Activated naive CD4-positive, alpha-beta T cell treated with anti-CD3 and anti-CD28 coated beads, Interleukin-2, amount 50 U/mL, for 72 hours (primary cell): ENCODE results near the gene FHIT. TPM values are rescaled to one million over a fixed set of nuclear protein-coding genes. Genes with fewer than 3 reads are reported as not detected.

Experiments used
- ATAC-seq, 2 donors: fragments of 150-1000 bp; cut with Tn5 transposase; 2 replicates each; pipeline ENCODE4 v1.10.0; 2021; ENCODE audit warnings: mild to moderate bottlenecking in 2 of 2, moderate library complexity in 2 of 2
- DNase-seq, 2 donors: peaks; one replicate each; pipeline ENCODE4 v3.0.0; 2021 to 2022; ENCODE audit warnings: low spot score in 2 of 2
- H3K27ac Mint-ChIP-seq, 2 donors: one replicate each; pipeline ENCODE4 v1.8.0; 2022; ENCODE audit warnings: mild to moderate bottlenecking in 2 of 2, mixed read lengths in 2 of 2
- H3K36me3 Mint-ChIP-seq, 2 donors: one replicate each; pipeline ENCODE4 v1.8.0; 2022; ENCODE audit warnings: mixed read lengths in 2 of 2
- H3K9me3 Mint-ChIP-seq, 2 donors: one replicate each; pipeline ENCODE4 v1.8.0; 2022; ENCODE audit warnings: mixed read lengths in 2 of 2
- total RNA-seq, 2 donors: library from RNA; stranded (reverse); gene quantifications; one replicate each; pipeline ENCODE4 v1.2.3, GENCODE V29; 2022

Gene FHIT
- total RNA-seq, 2 donors from 2014 or later, result 21.3 to 37.0 TPM

DNA sequence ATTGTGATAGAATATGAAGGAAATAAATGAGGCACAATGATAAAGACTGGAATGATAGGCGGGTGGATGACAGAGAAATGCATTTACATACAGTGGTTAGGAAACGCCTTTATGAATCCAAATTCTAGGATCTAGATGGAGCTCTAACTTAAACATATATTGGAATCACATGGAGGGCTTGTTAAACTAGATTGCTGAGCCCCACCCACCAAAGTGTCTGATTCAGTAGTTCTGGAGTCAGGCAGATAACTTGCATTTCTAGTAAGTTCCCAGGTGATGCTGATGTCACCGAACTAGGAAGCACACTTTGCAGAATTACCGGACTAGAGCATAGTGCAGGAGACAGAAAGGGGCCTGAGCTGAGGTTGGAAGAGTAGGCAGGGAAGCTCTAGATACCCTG is 837.2 kb downstream of the FHIT start:
- ATAC-seq (no peak), DNase-seq (no peak)
- no peak overlapping the region for H3K27ac Mint-ChIP-seq
- peaks cover 0 to 5% of the 10 kb centered on the region in 2 donors for H3K36me3 Mint-ChIP-seq
- peaks cover 4 to 5% of the 10 kb centered on the region in 2 donors for H3K9me3 Mint-ChIP-seq

GRCh38 chr3:60413551-60413950 is 837.7 kb downstream of the FHIT start:
- ATAC-seq, result no peak
- no peak for DNase-seq

GRCh38 chr3:60403866-60404265 is 847.4 kb downstream of the FHIT start:
- Mint-ChIP-seq H3K27ac (no peak overlapping the region), H3K9me3 (peaks cover 0 to 3% of the 10 kb centered on the region in 2 donors), H3K36me3 (no peaks in the 10 kb centered on the region)
- DNase-seq (no peak), ATAC-seq (no peak)

More at GRCh38 chr3:60413551-60413950, 837.7 kb downstream of the FHIT start:
- peaks cover 0 to 5% of the 10 kb centered on the region in 2 donors for H3K36me3 Mint-ChIP-seq
- H3K27ac Mint-ChIP-seq, result no peak overlapping the region
- peaks cover 4 to 5% of the 10 kb centered on the region in 2 donors for H3K9me3 Mint-ChIP-seq

DNA sequence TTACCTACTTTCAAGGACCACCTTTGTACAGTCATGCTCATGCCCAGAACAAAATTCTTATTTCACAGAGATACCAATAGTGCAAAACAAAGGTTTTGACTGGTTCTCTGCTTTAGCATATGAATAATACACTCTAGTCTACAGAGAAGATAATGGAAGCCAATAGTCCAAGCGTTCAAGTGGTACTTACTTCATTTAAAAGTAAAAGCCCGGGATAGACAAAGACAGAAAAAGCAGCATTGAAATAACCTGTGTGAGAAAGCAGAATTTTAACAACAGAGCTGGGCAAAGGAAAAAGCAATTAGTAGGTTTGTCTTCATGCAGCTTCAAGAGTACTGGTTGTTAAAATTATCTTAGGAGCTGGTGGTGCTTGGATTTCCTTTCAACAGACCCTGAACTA is 848.3 kb downstream of the FHIT start:
- H3K27ac Mint-ChIP-seq, result no peak overlapping the region
- peaks cover 0 to 3% of the 10 kb centered on the region in 2 donors for H3K9me3 Mint-ChIP-seq
- DNase-seq, result no peak
- no peaks in the 10 kb centered on the region for H3K36me3 Mint-ChIP-seq
- ATAC-seq, result no peak

DNA sequence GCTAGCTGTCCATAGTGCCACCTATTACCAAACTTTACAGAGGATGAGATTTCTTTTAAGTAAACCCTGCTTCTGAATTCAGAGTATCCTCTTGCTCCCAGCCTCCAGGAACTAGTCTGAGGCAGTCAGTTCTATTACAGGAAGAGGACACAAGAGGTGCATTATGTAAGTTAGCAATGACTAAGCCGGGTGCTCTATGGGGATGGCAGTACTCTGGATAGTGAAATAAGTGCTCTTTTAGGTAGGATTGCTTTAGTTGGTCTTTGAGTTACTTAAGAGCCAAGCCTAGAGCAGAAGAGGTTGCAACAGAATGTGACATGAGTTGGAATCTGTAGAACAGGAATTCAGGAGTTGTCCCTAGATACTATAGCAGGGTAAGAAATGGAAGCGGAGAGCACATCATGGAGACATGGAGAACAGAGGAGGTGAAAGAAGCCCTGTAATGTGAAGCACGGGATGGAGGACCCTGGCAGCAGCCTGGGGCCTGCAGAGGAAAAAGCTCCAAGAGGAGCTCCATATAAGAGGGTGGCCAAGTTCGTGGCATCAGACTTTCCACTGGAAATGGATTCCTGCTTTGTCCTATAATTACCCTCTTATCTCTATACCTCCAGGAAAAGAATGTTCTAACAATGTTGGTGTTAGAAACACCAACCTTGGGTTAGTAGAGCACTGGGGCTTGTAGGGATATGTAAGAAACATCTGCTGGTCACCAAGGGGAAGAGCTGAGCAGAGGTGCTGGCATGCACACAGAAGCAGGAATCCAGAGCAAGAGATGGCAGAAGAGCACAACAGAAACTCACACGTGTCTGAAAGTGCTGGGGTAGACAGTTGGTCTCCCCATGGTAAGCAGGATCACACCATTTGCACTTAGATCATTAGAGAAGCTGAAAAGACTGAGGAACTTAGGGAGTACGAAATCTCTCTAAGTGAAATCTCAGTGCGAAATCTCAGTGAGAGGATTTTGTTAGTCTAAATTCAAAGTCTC is 851.1 kb downstream of the FHIT start:
- Mint-ChIP-seq H3K36me3 (no peaks in the 10 kb centered on the region), H3K27ac (peak overlapping the region in 1 of 2 donors; percentile 54), H3K9me3 (peaks cover under 1 to 4% of the 10 kb centered on the region in 2 donors)
- ATAC-seq (no peak), DNase-seq (no peak)

- no peak overlapping the region for H3K27ac Mint-ChIP-seq
- no peaks in the 10 kb centered on the region for H3K36me3 Mint-ChIP-seq
- peaks cover 0 to 4% of the 10 kb centered on the region in 2 donors for H3K9me3 Mint-ChIP-seq
- ATAC-seq (no peak), DNase-seq (no peak)
Observed at GRCh38 chr3:60399292-60399691, 852.0 kb downstream of the FHIT start.

DNA sequence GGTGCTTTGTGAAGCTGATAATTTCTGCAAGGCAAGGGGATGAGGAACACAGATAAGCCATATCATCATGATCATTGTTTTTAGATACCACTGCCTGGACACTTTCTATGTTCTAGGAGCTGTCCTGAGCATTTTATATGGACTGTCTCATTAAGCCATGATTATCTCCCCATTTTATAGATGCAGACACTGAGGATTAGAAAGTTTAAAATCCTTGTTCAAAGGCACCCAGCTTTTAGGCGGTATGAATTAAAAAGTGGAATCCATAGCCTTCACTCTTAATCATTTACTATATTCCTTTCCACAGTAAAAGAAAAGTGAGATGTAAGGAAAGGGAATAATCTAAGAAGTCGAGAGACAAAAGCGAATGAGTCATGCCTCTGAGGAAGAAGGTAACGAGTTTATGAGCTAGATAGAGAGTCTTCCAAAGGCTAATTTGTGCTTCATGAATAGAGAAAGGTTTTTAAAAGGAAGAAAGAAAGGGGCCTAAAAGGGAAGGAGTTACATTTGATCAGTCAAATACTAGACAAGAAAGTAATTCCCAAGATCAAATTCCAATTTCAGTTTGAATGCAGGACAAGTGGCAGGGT is 856.0 kb downstream of the FHIT start:
- peaks cover 0 to 4% of the 10 kb centered on the region in 2 donors for H3K9me3 Mint-ChIP-seq
- no peak for ATAC-seq
- no peaks in the 10 kb centered on the region for H3K36me3 Mint-ChIP-seq

GRCh38 chr3:60393946-60394345 is 857.3 kb downstream of the FHIT start:
- ATAC-seq (no peak), DNase-seq (no peak)
- no peaks in the 10 kb centered on the region for H3K36me3 Mint-ChIP-seq
- H3K27ac Mint-ChIP-seq, result no peak overlapping the region
- peaks cover 0 to 4% of the 10 kb centered on the region in 2 donors for H3K9me3 Mint-ChIP-seq

More for the DNA sequence above, 856.0 kb downstream of the FHIT start:
- no peak for DNase-seq
- no peak overlapping the region for H3K27ac Mint-ChIP-seq

DNA sequence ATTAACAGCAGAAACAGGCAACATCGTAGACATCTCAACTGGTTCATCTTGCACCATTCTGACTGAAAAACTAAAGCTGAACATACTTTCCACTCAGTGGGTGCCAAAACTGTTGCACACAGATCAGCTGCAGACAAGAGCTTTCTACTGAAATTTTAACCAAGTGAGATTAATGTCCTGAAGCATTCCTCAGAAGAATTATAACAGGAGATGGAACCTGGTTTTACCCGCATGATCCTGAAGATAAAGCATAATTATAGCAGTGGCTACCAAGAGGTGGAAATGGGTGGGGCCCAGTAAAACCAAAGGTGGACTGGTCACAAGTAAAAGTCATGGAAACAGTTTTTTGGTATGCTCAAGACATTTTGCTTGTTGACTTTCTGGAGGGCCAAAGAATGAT is 858.8 kb downstream of the FHIT start:
- H3K9me3 Mint-ChIP-seq, result no peaks in the 10 kb centered on the region
- DNase-seq, result no peak

DNA sequence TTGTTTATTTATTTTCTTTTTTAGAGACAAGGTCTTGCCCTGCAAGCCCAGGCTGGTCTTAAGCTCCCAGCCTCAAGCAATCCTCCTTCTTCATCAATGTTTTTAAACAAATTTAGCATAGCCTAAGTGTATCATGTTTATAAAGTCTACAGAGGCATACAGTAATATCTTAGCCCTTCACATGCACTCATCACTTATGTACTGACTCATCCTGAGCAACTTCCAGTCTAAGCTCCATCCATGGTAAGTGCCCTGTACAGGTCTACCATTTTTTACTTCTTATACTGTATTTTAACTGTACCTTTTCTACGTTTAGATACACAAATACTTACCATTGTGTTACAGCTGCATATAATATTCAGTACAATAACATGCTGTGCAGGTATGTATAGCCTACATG is 860.0 kb downstream of the FHIT start:
- Mint-ChIP-seq H3K36me3 (no peaks in the 10 kb centered on the region), H3K27ac (no peak overlapping the region), H3K9me3 (no peaks in the 10 kb centered on the region)
- ATAC-seq (no peak), DNase-seq (no peak)

More for the DNA sequence above, 858.8 kb downstream of the FHIT start:
- Mint-ChIP-seq H3K27ac (no peak overlapping the region), H3K36me3 (no peaks in the 10 kb centered on the region)
- ATAC-seq, result no peak

DNA sequence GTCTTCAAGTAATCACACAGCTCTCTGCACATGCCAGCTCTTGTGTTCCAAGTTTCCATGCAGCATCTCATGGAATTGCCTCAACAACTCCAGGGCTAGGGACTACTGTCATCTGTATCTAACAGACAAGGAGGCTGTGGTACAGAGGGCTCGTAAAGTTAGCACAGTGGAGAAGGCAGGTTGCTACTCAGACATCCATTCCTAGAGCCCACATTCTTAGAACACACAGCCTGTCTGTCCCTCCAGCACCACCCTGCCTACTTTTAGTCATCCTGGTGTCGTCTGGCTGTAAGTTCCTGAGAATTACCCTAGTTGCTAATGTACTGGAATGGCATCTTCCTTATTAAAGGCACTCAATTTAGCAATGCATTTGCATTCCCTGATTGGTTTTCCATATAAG is 862.5 kb downstream of the FHIT start:
- no peak for DNase-seq
- Mint-ChIP-seq H3K27ac (no peak overlapping the region), H3K36me3 (no peaks in the 10 kb centered on the region), H3K9me3 (no peaks in the 10 kb centered on the region)
- no peak for ATAC-seq

- DNase-seq (no peak), ATAC-seq (no peak)
- H3K9me3 Mint-ChIP-seq, result no peaks in the 10 kb centered on the region
- H3K36me3 Mint-ChIP-seq, result no peaks in the 10 kb centered on the region
- H3K27ac Mint-ChIP-seq, result no peak overlapping the region
Observed at GRCh38 chr3:60386306-60386705, 864.9 kb downstream of the FHIT start.

GRCh38 chr3:60384341-60384740 is 866.9 kb downstream of the FHIT start:
- Mint-ChIP-seq H3K36me3 (no peaks in the 10 kb centered on the region), H3K27ac (no peak overlapping the region), H3K9me3 (no peaks in the 10 kb centered on the region)
- no peak for ATAC-seq
- DNase-seq, result no peak

DNA sequence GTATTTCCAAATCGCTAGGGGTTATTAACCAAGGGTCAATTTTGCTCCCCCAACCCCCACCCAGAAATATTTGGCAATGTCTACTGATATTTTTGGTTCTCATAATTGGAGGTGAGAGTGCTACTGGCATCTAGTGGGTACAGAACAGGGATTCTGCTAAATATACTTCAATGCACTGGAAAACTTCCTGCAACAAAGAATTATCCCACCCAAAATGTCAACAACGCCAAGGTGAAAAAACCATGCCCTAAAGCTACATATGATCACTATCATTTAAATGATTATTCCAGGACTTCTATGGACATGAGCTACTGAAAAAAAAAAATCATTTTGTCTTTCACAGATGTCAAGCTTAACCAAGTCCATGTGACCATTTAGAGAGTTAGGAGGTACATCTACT is 867.9 kb downstream of the FHIT start:
- DNase-seq, result no peak
- Mint-ChIP-seq H3K9me3 (no peaks in the 10 kb centered on the region), H3K36me3 (no peaks in the 10 kb centered on the region), H3K27ac (no peak overlapping the region)
- no peak for ATAC-seq

DNA sequence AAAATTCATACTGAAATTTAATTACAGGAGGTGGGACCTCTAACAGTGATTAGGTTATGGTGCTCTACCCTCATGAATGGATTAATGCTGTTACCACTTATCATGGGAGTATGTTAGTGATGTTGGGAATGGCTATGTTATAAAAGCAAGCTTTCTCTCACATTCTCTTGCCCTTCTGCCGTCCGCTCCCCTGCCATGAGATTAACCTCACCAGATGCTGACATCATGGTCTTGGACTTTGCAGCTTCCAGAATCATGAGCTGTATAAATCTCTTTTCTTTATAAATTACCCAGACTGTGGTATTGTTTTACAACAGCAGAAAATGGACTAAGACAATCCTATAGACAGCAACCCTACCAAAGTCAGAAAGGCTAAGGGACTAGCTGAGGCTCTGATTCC is 884.8 kb downstream of the FHIT start:
- DNase-seq (no peak), ATAC-seq (no peak)
- H3K27ac Mint-ChIP-seq, result no peak overlapping the region
- peaks cover 5 to 7% of the 10 kb centered on the region in 2 donors for H3K36me3 Mint-ChIP-seq
- H3K9me3 Mint-ChIP-seq, result peaks cover 6 to 12% of the 10 kb centered on the region in 2 donors

DNA sequence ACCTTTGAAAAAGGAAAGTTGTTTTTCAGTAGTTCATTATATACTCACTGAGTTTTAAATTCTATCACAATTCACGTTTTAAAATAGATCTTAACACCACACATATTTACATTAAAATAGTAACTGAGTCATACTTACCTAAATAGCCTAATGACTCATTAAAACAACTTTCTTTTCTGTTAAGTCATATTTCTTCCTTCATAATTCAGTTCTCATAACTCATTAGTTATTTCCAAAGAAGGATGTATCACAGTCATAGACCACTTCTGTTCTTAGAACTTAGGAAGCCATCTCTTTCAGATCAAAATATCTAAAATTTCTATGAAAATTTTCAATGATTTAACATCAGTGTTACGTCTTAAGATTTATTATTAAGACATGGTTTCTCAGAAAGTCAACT is 885.9 kb downstream of the FHIT start:
- peak; percentile 63 to 96 for ATAC-seq

DNA sequence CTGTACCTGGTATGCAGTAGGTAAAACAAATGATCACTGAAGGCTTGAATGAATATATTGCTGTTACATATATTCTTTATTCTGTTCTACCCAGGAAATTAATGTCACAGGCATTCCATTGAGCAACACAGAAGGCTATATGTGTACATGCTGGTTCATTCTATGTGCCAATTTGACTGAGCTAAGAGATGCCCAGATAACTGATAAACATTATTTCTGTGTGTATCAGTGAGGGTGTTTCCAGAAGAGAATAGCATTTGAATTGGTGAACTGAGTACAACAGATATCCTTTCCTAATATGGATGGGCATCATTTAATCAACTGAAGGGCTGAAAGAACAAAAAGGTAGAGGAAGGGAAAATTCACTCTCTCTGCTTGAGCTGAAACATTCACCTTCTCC is 886.8 kb downstream of the FHIT start:
- Mint-ChIP-seq H3K9me3 (peaks cover 0 to 4% of the 10 kb centered on the region in 2 donors), H3K36me3 (peaks cover 2 to 7% of the 10 kb centered on the region in 2 donors), H3K27ac (no peak overlapping the region)
- ATAC-seq (no peak), DNase-seq (no peak)

More for the DNA sequence above, 885.9 kb downstream of the FHIT start:
- Mint-ChIP-seq H3K9me3 (peaks cover 1 to 6% of the 10 kb centered on the region in 2 donors), H3K36me3 (peaks cover 5 to 7% of the 10 kb centered on the region in 2 donors), H3K27ac (no peak overlapping the region)
- no peak for DNase-seq
